HEK293 (cell line): ENCODE results near the gene MICALL1.

Experiments
- KLF16 ChIP-seq: fragments of 450-650 bp; formaldehyde crosslinking; IDR thresholded peaks from 2 replicates; pipeline ENCODE4 v1.5.1; 2017; ENCODE audit warnings: missing biosample characterization, missing genetic modification characterization
- ZNF416 ChIP-seq: fragments of 450-650 bp; formaldehyde crosslinking; IDR thresholded peaks from 2 replicates; pipeline ENCODE4 v1.5.1; 2016; ENCODE audit warnings: missing biosample characterization, missing genetic modification characterization
- ZNF510 ChIP-seq: fragments of 450-650 bp; formaldehyde crosslinking; IDR thresholded peaks from 2 replicates; pipeline ENCODE4 v1.5.1; 2018; ENCODE audit warnings: mild to moderate bottlenecking, missing genetic modification characterization, missing biosample characterization; ENCODE audit not compliant: insufficient replicate concordance
- TF ChIP-seq, protein P1 (sequence below): fragments of 450-650 bp; formaldehyde crosslinking; IDR thresholded peaks from 2 replicates; pipeline ENCODE4 v1.5.1; 2016; ENCODE audit warnings: missing biosample characterization, missing genetic modification characterization

DNA sequence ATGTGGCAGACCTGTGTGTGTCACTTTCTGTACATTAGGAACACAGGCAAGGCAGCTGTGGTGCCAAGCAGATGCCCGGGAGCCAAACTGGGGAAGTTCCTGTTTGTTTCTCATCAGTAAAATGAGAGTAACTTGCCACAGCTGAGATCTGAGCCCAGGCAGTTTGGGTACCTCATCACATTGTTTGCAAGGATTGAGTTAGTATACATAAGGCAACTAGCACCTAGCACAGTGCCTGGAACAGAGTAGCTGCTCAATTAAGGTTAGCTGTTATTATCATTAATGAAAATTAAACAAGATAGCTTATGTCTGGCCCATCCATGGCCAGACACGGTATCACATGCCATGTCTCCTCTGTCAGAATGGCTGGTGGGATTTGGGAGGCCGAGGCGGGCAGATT, 70.5 kb downstream of the MICALL1 start:
- TF ChIP-seq ZNF416 (tag by site-specific recombination) (no peak), KLF16 (tag by site-specific recombination) (no peak), ZNF510 (tag by site-specific recombination) (no peak)
- TF ChIP-seq, protein P1, sequence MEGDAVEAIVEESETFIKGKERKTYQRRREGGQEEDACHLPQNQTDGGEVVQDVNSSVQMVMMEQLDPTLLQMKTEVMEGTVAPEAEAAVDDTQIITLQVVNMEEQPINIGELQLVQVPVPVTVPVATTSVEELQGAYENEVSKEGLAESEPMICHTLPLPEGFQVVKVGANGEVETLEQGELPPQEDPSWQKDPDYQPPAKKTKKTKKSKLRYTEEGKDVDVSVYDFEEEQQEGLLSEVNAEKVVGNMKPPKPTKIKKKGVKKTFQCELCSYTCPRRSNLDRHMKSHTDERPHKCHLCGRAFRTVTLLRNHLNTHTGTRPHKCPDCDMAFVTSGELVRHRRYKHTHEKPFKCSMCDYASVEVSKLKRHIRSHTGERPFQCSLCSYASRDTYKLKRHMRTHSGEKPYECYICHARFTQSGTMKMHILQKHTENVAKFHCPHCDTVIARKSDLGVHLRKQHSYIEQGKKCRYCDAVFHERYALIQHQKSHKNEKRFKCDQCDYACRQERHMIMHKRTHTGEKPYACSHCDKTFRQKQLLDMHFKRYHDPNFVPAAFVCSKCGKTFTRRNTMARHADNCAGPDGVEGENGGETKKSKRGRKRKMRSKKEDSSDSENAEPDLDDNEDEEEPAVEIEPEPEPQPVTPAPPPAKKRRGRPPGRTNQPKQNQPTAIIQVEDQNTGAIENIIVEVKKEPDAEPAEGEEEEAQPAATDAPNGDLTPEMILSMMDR (tag by site-specific recombination) = no peak
